Omental fat pad (tissue), 4 donors: Measurements from ENCODE around the gene PRR35. TPM values are rescaled to one million over a fixed set of nuclear protein-coding genes. Genes with fewer than 3 reads are reported as not detected.

Experiments used
- ATAC-seq: fragments of 150-250 bp; one replicate; pipeline ENCODE4 v1.9.1; 2016; ENCODE audit warnings: mild to moderate bottlenecking, moderate library complexity; ENCODE audit not compliant: low FRiP score
- DNase-seq: peaks from one replicate; pipeline ENCODE4 v3.0.0-alpha.2; 2019; ENCODE audit warnings: low spot score
- CTCF ChIP-seq, 3 donors: fragments of 450-650 bp; IDR thresholded peaks; one replicate each; pipeline ENCODE4 v1.5.1; 2016 to 2017; ENCODE audit warnings: antibody characterized with exemption in 3 of 3, mild to moderate bottlenecking in 3 of 3, moderate library complexity in 2 of 3
- total RNA-seq, 4 donors: library from RNA; depleted of rRNA; stranded (reverse); fragments of >200 nt; gene quantifications; one replicate each; pipeline ENCODE4 v1.1.0, GENCODE V29; 2016

Gene PRR35
- total RNA-seq, 4 donors from 2014 or later = 0.19 TPM; not detected in 3

- ATAC-seq (no peak), DNase-seq (no peak)
- no peak for TF ChIP-seq CTCF (IDR thresholded peaks at IDR 0.05)
These were observed 25.2 kb upstream of the PRR35 start for GRCh38 chr16:534856-535445.

- DNase-seq (no peak), ATAC-seq (no peak)
- no peak for TF ChIP-seq CTCF (IDR thresholded peaks at IDR 0.05)
These were observed 24.5 kb upstream of the PRR35 start for GRCh38 chr16:535446-536405.

GRCh38 chr16:536746-537145 lies 23.4 kb upstream of the PRR35 start:
- no peak for TF ChIP-seq CTCF (IDR thresholded peaks at IDR 0.05)
- DNase-seq = no peak
- ATAC-seq = no peak

- ATAC-seq (no peak), DNase-seq (no peak)
- no peak for TF ChIP-seq CTCF (IDR thresholded peaks at IDR 0.05)
These were observed 22.5 kb upstream of the PRR35 start for GRCh38 chr16:537415-538335.

GRCh38 chr16:539901-540530 lies 20.2 kb upstream of the PRR35 start:
- no peak for DNase-seq
- ATAC-seq = no peak
- TF ChIP-seq CTCF (IDR thresholded peaks at IDR 0.05) = no peak

- no peak for ATAC-seq
- no peak for TF ChIP-seq CTCF (IDR thresholded peaks at IDR 0.05)
- no peak for DNase-seq
These were observed 19.4 kb upstream of the PRR35 start for GRCh38 chr16:540645-541340.
